Mesenchymal stem cell (in vitro differentiated cells and primary cell): ENCODE measurements around the gene JAKMIP1.
A peak's percentile ranks its signal among the peaks of the same experiment; 100 is the strongest.

Experiments
- DNase-seq: peaks from one replicate; pipeline ENCODE4 v3.0.0-alpha.2; 2013
- H2AFZ ChIP-seq: one replicate; pipeline ENCODE4 v1.6.1; 2013; ENCODE audit warnings: low read depth, mild to moderate bottlenecking, control low read depth, inconsistent platforms, low read length, moderate library complexity
- H2AK5ac ChIP-seq: 2 replicates; pipeline ENCODE4 v1.6.1; 2013; ENCODE audit warnings: low read length, moderate library complexity, mild to moderate bottlenecking, inconsistent platforms; ENCODE audit not compliant: severe bottlenecking
- H2BK120ac ChIP-seq: one replicate; pipeline ENCODE4 v1.6.1; 2013; ENCODE audit warnings: low read depth, mild to moderate bottlenecking, inconsistent platforms, low read length, moderate library complexity
- H2BK12ac ChIP-seq, 2 experiments: one replicate each; pipeline ENCODE4 v1.6.1; 2013; ENCODE audit warnings: inconsistent platforms in 2 of 2, low read length in 2 of 2, mild to moderate bottlenecking in 2 of 2, moderate library complexity in 2 of 2, control low read depth in 1 of 2
- H2BK15ac ChIP-seq: one replicate; pipeline ENCODE4 v1.6.1; 2013; ENCODE audit warnings: mild to moderate bottlenecking, low read depth, inconsistent platforms; ENCODE audit not compliant: poor library complexity, severe bottlenecking
- H2BK5ac ChIP-seq: 2 replicates; pipeline ENCODE4 v1.6.1; 2013; ENCODE audit warnings: low read depth, mild to moderate bottlenecking, low read length, control low read depth, inconsistent platforms; ENCODE audit not compliant: poor library complexity, severe bottlenecking
- H3K14ac ChIP-seq, 2 experiments: one replicate each; pipeline ENCODE4 v1.6.1; 2013; ENCODE audit warnings: inconsistent platforms in 2 of 2, low read length in 2 of 2, control low read depth in 1 of 2, mild to moderate bottlenecking in 1 of 2, moderate library complexity in 1 of 2
- H3K18ac ChIP-seq, 2 experiments: one replicate each; pipeline ENCODE4 v1.6.1; 2013; ENCODE audit warnings: inconsistent platforms in 2 of 2, low read length in 2 of 2, control low read depth in 1 of 2, low read depth in 1 of 2, mild to moderate bottlenecking in 1 of 2
- H3K23ac ChIP-seq, 2 experiments: one replicate each; pipeline ENCODE4 v1.6.1; 2013; ENCODE audit warnings: inconsistent platforms in 2 of 2, low read length in 2 of 2, mild to moderate bottlenecking in 2 of 2, moderate library complexity in 2 of 2, control low read depth in 1 of 2
- H3K27ac ChIP-seq: 2 replicates; pipeline ENCODE4 v1.5.1; 2013; ENCODE audit warnings: mild to moderate bottlenecking, moderate library complexity, low read length, control low read depth, inconsistent platforms; ENCODE audit not compliant: poor library complexity, severe bottlenecking
- H3K27me3 ChIP-seq, 2 experiments: 2 replicates each; pipeline versions ENCODE4 v1.6.1 to v1.7.0; 2013; ENCODE audit warnings: low read length in 2 of 2, mild to moderate bottlenecking in 2 of 2, moderate library complexity in 2 of 2, control low read depth in 1 of 2, inconsistent platforms in 1 of 2; ENCODE audit not compliant: control insufficient read depth in 1 of 2, insufficient read depth in 1 of 2
- H3K36me3 ChIP-seq, 2 experiments: 2 replicates each; pipeline versions ENCODE4 v1.6.1 to v1.7.0; 2013; ENCODE audit warnings: low read length in 2 of 2, control low read depth in 1 of 2, inconsistent platforms in 1 of 2, low read depth in 1 of 2, mild to moderate bottlenecking in 1 of 2; ENCODE audit not compliant: insufficient read depth in 2 of 2, control insufficient read depth in 1 of 2
- H3K4ac ChIP-seq, 2 experiments: one replicate each; pipeline ENCODE4 v1.6.1; 2013; ENCODE audit warnings: inconsistent platforms in 2 of 2, low read length in 2 of 2, mild to moderate bottlenecking in 2 of 2, moderate library complexity in 2 of 2, control low read depth in 1 of 2, low read depth in 1 of 2
- H3K4me1 ChIP-seq: 2 replicates; pipeline ENCODE4 v1.6.1; 2013; ENCODE audit warnings: low read depth, low read length, control low read depth; ENCODE audit not compliant: control insufficient read depth, insufficient read depth
- H3K4me2 ChIP-seq: 2 replicates; pipeline ENCODE4 v1.6.1; 2013; ENCODE audit warnings: low read length, mild to moderate bottlenecking, inconsistent platforms; ENCODE audit not compliant: poor library complexity, severe bottlenecking
- H3K4me3 ChIP-seq, 2 experiments: 2 replicates each; pipeline versions ENCODE4 v1.5.1 to v1.7.0; 2013; ENCODE audit warnings: low read length in 2 of 2, mild to moderate bottlenecking in 2 of 2, control low read depth in 1 of 2, low read depth in 1 of 2; ENCODE audit not compliant: insufficient read depth in 1 of 2
- H3K79me1 ChIP-seq: replicated peaks from 2 replicates; pipeline ENCODE4 v1.6.1; 2013; ENCODE audit warnings: mild to moderate bottlenecking, control low read depth, low read length, inconsistent platforms; ENCODE audit not compliant: poor library complexity, severe bottlenecking
- H3K9ac ChIP-seq: 2 replicates; pipeline ENCODE4 v1.7.0; 2013; ENCODE audit warnings: mild to moderate bottlenecking, low read length, moderate library complexity
- H3K9me3 ChIP-seq: 2 replicates; pipeline ENCODE4 v1.7.0; 2013; ENCODE audit warnings: mild to moderate bottlenecking, low read length; ENCODE audit not compliant: control insufficient read depth
- H4K8ac ChIP-seq: one replicate; pipeline ENCODE4 v1.6.1; 2013; ENCODE audit warnings: inconsistent platforms, mild to moderate bottlenecking, low read length, moderate library complexity
- H4K91ac ChIP-seq: one replicate; pipeline ENCODE4 v1.6.1; 2013; ENCODE audit warnings: mild to moderate bottlenecking, low read length, inconsistent platforms
- WGBS: methylation state at CpG from one replicate; pipeline ENCODE4 v1.1.7; 2013; ENCODE audit warnings: mixed read lengths; 5-methylcytosine and 5-hydroxymethylcytosine counted together

The JAKMIP1 gene

GRCh38 chr4:6245246-6246169 is 45.2 kb upstream of the JAKMIP1 start:
- Histone ChIP-seq H3K27me3 (peaks cover 35 to 88% of the 10 kb centered on the region in 2 experiments), H3K9me3 (peaks cover 19% of the 10 kb centered on the region), H4K8ac (no peak overlapping the region), H3K79me1 (no peaks in the 10 kb centered on the region), H3K27ac (no peak overlapping the region), H3K36me3 (no peaks in the 10 kb centered on the region), H2BK120ac (no peak overlapping the region), H3K4me2 (no peak overlapping the region), H3K23ac (no peak overlapping the region), H2AFZ (no peak overlapping the region), H3K4me1 (no peaks in the 10 kb centered on the region), H2BK12ac (no peak overlapping the region), H3K14ac (no peak overlapping the region), H2AK5ac (no peak overlapping the region), H3K18ac (no peak overlapping the region), H3K4me3 (peak overlapping the region in 1 of 2 experiments; percentile 47), H3K4ac (no peak overlapping the region), H2BK15ac (no peak overlapping the region), H4K91ac (no peak overlapping the region), H3K9ac (no peak overlapping the region), H2BK5ac (no peak overlapping the region)
- 74% methylated on average over 67 of the region's 67 CpGs for WGBS
- no peak for DNase-seq

- no peak overlapping the region for H2BK12ac ChIP-seq
- H3K27ac ChIP-seq: no peak overlapping the region
- no peak overlapping the region for H2AFZ ChIP-seq
- no peak overlapping the region for H4K8ac ChIP-seq
- no peak overlapping the region for H2AK5ac ChIP-seq
- no peak overlapping the region for H4K91ac ChIP-seq
- no peak overlapping the region for H3K4ac ChIP-seq
- H2BK5ac ChIP-seq: no peak overlapping the region
- WGBS: 79% methylated on average over 10 of the region's 12 CpGs
- no peak overlapping the region for H2BK15ac ChIP-seq
- no peak for DNase-seq
- H3K4me1 ChIP-seq: no peaks in the 10 kb centered on the region
- H3K9ac ChIP-seq: no peak overlapping the region
- no peak overlapping the region for H3K23ac ChIP-seq
- peaks cover 19% of the 10 kb centered on the region for H3K9me3 ChIP-seq
- H3K4me3 ChIP-seq: no peak overlapping the region
- H3K14ac ChIP-seq: no peak overlapping the region
- no peaks in the 10 kb centered on the region for H3K36me3 ChIP-seq
- no peaks in the 10 kb centered on the region for H3K79me1 ChIP-seq
- no peak overlapping the region for H3K4me2 ChIP-seq
- no peak overlapping the region for H2BK120ac ChIP-seq
- peaks cover 13 to 68% of the 10 kb centered on the region in 2 experiments for H3K27me3 ChIP-seq
- H3K18ac ChIP-seq: no peak overlapping the region
Measured at GRCh38 chr4:6242271-6243029, 42.1 kb upstream of the JAKMIP1 start.

- H2BK120ac ChIP-seq: no peak overlapping the region
- H3K36me3 ChIP-seq: no peaks in the 10 kb centered on the region
- no peak overlapping the region for H2BK15ac ChIP-seq
- H3K4me2 ChIP-seq: no peak overlapping the region
- no peak overlapping the region for H3K18ac ChIP-seq
- H4K8ac ChIP-seq: no peak overlapping the region
- H3K14ac ChIP-seq: no peak overlapping the region
- no peak for DNase-seq
- no peak overlapping the region for H3K23ac ChIP-seq
- no peak overlapping the region for H3K9ac ChIP-seq
- H3K9me3 ChIP-seq: peaks cover 16% of the 10 kb centered on the region
- H3K4ac ChIP-seq: no peak overlapping the region
- no peak overlapping the region for H4K91ac ChIP-seq
- H2BK12ac ChIP-seq: no peak overlapping the region
- H2AFZ ChIP-seq: no peak overlapping the region
- 87% methylated on average over 16 of the region's 16 CpGs for WGBS
- H3K27ac ChIP-seq: no peak overlapping the region
- no peak overlapping the region for H3K4me3 ChIP-seq
- no peaks in the 10 kb centered on the region for H3K79me1 ChIP-seq
- no peaks in the 10 kb centered on the region for H3K4me1 ChIP-seq
- H2BK5ac ChIP-seq: no peak overlapping the region
- H3K27me3 ChIP-seq: peaks cover 5 to 66% of the 10 kb centered on the region in 2 experiments
- no peak overlapping the region for H2AK5ac ChIP-seq
Measured at GRCh38 chr4:6241062-6241845, 40.9 kb upstream of the JAKMIP1 start.
